ENCODE data around the gene LSR.
A peak's percentile ranks its signal among the peaks of the same experiment; 100 is the strongest.
"Not testable (repeated sequence)": the region's sequence is repeated elsewhere in the genome, so short reads cannot be mapped to it uniquely, and the experiment has no call there.

The LSR gene

DNA sequence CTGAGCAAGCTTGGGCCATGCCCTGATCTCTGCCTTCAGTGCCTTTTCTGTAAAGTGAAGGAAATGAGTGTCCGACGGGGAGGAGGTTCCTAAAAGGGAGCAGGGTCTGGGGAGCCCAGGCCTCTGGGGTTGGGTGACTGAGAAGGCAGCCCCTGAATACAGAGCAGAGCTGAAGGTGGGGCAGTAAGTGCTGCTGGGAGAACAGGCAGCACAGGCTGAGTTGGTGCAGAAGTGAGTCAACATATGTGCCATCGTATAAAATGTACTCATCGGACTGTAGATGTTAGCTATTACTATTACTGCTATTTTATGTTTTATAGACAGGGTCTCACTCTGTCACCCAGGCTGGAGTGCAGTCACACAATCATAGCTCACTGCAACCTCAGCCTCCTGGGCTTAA lies 32.5 kb downstream of the LSR start:
- no peak for TF ChIP-seq POLR2AphosphoS5 (IDR thresholded peaks at IDR 0.05; ENCODE audit: low read depth, low read length)
- no peak for TF ChIP-seq TAF1 (IDR thresholded peaks at IDR 0.05; ENCODE audit: low read depth, low read length)
- no peak for TF ChIP-seq POU2F2 (IDR thresholded peaks at IDR 0.05; ENCODE audit: low read depth, low read length)
- TF ChIP-seq POLR2A (IDR thresholded peaks at IDR 0.05; ENCODE audit: low read depth, low read length) = no peak
- no peak for TF ChIP-seq SPI1 (IDR thresholded peaks at IDR 0.05; ENCODE audit: low read depth, low read length)
- no peak for TF ChIP-seq PAX5 (IDR thresholded peaks at IDR 0.05; ENCODE audit: insufficient read depth, low read length, severe bottlenecking)
- no peak for DNase-seq (ENCODE audit: insufficient read length, low spot score)
- peak; percentile 96 for FAIRE-seq

DNA sequence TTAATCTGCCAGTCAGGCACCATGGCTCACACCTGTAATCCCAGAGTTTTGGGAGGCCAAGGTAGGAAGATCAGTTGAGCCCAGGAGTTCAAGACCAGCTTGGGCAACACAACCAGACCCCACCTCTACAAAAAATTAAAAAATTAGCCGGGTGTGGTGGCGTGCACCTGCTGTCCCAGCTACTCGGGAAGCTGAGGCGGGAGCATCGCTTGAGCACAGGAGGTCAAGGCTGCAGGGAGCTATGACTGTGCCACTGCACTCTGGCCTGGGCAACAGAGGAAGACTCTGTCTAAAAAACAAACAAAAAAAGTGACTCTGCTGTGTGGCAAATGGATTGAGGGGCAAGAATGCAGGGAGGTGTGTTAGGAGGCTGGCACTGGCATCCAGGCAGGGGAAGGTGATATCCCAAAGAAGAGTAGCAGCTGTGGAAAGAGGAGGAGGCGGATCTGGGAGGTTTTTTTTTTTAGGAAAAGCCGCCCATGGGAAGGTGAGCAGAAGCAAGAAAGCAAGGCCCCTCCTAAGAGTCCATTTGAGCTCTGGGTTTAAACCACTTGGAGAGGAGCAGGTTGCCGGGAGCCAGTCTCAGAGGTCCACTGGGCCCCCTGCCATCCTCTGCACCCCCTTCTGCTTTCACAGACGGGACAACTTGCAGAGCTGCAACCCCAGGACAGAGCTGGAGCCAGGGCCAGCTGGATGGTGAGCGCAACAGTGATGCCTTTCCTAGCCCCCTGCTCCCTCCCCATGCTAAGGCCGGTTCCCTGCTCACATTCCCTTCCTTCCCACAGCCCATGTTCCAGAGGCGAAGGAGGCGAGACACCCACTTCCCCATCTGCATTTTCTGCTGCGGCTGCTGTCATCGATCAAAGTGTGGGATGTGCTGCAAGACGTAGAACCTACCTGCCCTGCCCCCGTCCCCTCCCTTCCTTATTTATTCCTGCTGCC lies 35.6 kb downstream of the LSR start:
- FAIRE-seq = no peak
- TF ChIP-seq PAX5 (IDR thresholded peaks at IDR 0.05; ENCODE audit: insufficient read depth, low read length, severe bottlenecking) (no peak), SPI1 (IDR thresholded peaks at IDR 0.05; ENCODE audit: low read depth, low read length) (no peak), TAF1 (IDR thresholded peaks at IDR 0.05; ENCODE audit: low read depth, low read length) (no peak), POLR2AphosphoS5 (IDR thresholded peaks at IDR 0.05; ENCODE audit: low read depth, low read length) (no peak), POU2F2 (IDR thresholded peaks at IDR 0.05; ENCODE audit: low read depth, low read length) (no peak)
- no peak for DNase-seq (ENCODE audit: insufficient read length, low spot score)

DNA sequence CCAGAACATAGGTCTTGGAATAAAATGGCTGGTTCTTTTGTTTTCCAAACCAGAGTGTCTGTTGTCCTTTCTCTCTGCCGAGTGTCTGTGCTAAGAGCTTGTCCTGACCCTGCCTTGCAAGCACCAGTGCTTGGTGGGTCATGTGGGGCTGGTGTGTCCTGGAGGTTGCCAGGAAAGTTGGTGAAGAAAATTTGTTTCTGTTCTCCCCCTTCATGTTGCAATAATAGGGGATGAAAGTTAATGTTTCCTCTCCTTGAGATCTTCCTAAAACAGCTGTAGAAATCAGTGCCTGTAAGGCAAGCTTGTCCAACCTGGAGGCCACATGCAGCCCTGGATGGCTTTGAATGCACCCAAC lies 36.3 kb downstream of the LSR start:
- TF ChIP-seq POU2F2 (IDR thresholded peaks at IDR 0.05; ENCODE audit: low read depth, low read length) (no peak), SPI1 (IDR thresholded peaks at IDR 0.05; ENCODE audit: low read depth, low read length) (no peak), PAX5 (IDR thresholded peaks at IDR 0.05; ENCODE audit: insufficient read depth, low read length, severe bottlenecking) (no peak), POLR2A (IDR thresholded peaks at IDR 0.05; ENCODE audit: low read depth, low read length) (no peak), POLR2AphosphoS5 (IDR thresholded peaks at IDR 0.05; ENCODE audit: low read depth, low read length) (no peak), TAF1 (IDR thresholded peaks at IDR 0.05; ENCODE audit: low read depth, low read length) (no peak)
- FAIRE-seq (no peak), DNase-seq (ENCODE audit: insufficient read length, low spot score) (no peak)

DNA sequence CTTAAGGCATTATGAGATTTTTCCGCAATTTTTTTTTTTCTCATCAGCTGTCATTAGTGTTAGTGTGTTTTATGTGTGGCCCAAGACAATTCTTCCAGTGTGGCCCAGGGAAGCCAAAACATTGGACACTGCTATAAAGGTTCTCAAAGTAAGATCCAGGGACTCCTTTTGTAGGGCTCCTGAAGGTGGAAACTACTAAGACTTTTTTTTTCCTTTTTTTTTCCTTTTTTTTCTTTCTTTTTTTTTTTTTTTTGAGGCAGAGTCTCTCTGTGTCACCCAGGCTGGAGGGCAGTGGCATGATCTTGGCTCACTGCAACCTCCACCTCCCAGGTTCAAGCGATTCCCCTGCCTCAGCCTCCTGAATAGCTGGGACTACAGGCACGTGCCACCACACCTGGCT lies 36.7 kb downstream of the LSR start:
- DNase-seq (ENCODE audit: insufficient read length, low spot score); FAIRE-seq: not testable (repeated sequence)

DNA sequence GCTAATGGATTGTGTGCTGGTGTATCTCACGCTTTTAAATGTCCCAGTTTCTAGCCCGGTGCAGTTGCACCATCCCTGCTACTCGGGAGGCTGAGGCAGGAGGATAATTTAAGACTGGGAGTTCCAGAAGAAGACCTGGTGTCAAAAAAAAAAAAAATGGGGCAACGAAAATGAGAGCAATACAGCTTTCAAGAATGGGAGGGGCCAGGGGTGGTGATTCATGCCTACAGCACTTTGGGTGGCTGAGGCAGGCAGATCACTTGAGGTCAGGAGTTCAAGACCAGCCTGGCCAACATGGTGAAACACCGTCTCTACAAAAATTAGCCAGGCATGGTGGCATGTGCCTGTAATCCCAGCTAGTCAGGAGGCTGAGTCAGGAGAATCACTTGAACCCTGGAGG lies 37.3 kb downstream of the LSR start:
- not testable (repeated sequence) for FAIRE-seq; DNase-seq (ENCODE audit: insufficient read length, low spot score)

DNA sequence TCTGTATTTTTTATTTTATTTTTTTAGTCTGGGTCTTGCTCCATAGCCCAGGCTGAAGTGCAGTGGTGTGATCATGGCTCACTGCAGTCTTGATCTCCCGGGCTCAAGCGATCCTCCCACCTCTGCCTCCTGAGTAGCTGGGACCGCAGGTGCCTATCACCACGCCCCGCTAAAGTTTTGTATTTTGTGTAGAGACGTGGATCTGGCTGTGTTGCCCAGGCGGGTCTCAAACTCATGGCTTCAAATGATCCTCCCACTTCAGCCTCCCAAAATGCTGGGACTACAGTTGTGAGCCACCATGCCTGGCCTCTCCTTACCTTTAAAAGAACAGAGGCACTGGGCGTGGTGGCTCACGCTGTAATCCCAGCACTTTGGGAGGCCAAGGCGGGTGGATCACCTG lies 38.9 kb downstream of the LSR start:
- no peak for TF ChIP-seq PAX5 (IDR thresholded peaks at IDR 0.05; ENCODE audit: insufficient read depth, low read length, severe bottlenecking)
- no peak for TF ChIP-seq TAF1 (IDR thresholded peaks at IDR 0.05; ENCODE audit: low read depth, low read length)
- TF ChIP-seq POLR2A (IDR thresholded peaks at IDR 0.05; ENCODE audit: low read depth, low read length) = no peak
- TF ChIP-seq SPI1 (IDR thresholded peaks at IDR 0.05; ENCODE audit: low read depth, low read length) = no peak
- no peak for TF ChIP-seq POLR2AphosphoS5 (IDR thresholded peaks at IDR 0.05; ENCODE audit: low read depth, low read length)
- TF ChIP-seq POU2F2 (IDR thresholded peaks at IDR 0.05; ENCODE audit: low read depth, low read length) = no peak
- FAIRE-seq (no peak), DNase-seq (ENCODE audit: insufficient read length, low spot score) (no peak)

DNA sequence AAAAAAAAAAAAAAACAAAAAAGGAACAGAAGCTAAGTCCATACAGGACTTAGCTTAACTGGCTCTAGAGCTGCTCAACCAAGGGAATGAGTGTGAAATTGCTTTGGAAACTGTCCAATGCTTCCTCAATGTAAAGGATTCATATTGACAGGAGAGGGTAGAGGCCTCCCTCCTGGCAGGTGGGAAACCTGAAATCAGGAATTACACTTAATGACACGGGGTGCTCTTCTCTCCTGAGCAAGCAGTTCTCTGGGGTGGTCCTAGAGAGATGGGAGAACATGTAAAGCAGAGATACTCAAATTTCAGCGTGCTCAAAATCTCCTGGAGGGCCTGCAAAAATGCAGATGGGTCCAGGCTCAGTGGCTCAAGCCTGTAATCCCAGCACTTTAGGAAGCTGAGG lies 39.5 kb downstream of the LSR start:
- TF ChIP-seq POLR2AphosphoS5 (IDR thresholded peaks at IDR 0.05; ENCODE audit: low read depth, low read length) (no peak), TAF1 (IDR thresholded peaks at IDR 0.05; ENCODE audit: low read depth, low read length) (no peak), POLR2A (IDR thresholded peaks at IDR 0.05; ENCODE audit: low read depth, low read length) (no peak), POU2F2 (IDR thresholded peaks at IDR 0.05; ENCODE audit: low read depth, low read length) (no peak), SPI1 (IDR thresholded peaks at IDR 0.05; ENCODE audit: low read depth, low read length) (no peak), PAX5 (IDR thresholded peaks at IDR 0.05; ENCODE audit: insufficient read depth, low read length, severe bottlenecking) (no peak)
- FAIRE-seq (no peak), DNase-seq (ENCODE audit: insufficient read length, low spot score) (no peak)

DNA sequence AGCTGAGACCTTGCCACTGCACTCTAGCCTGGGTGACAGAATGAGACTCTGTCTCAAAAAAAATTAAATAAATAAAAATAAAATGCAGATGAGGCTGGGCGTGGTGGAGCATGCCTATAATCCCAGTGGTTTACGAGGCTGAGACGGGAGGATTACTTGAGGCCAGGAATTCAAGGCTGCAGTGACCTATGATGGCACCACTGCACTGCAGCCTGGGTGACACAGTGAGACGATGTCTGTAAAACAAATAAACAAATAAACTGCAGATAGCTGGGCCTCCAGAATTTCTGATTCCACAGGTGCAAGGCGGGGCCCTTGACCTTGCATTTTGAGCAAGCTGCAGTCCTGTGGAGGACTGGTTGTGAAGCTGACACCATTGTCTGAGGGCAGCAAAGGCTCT lies 40.1 kb downstream of the LSR start:
- FAIRE-seq (no peak), DNase-seq (ENCODE audit: insufficient read length, low spot score) (no peak)

DNA sequence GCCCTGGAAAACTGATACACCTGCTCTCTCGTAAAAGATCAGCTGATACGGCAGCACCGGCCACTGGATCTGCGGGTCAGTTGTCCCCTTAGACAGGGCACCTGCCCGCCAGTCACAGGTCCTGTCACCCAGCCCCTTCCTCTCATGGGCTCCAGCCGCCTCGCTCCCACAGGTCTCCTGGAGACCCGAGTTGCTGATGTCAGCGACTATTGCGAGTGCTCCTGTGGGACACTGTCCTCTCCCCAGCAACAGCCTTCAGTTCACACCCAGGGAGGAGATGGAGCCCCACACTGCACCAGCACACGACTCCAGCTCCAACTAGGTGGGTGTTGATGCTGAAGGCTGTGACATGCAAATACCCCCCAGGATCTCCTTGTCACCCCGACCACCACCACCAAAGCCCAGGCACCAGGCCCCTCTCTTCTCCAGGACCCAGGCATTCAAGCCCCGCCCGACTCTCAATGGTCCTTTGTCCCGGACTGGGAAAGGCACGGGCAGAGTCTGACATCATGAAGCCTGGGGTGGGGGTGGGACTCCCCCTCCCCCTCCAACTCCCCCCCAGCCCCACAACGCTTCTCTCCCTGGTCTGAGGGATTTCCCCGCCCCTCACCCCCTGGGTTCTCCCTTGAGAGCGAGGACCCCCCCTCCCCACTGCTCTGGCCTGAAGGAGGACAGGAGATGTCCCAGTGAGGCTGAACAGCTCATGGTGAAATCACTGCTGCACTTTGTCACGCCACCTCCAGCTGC lies 41.8 kb downstream of the LSR start:
- no peak for DNase-seq (ENCODE audit: insufficient read length, low spot score)
- TF ChIP-seq TAF1 (IDR thresholded peaks at IDR 0.05; ENCODE audit: low read depth, low read length) = no peak
- no peak for FAIRE-seq

More for the DNA sequence above, 40.1 kb downstream of the LSR start:
- no peak for TF ChIP-seq PAX5 (IDR thresholded peaks at IDR 0.05; ENCODE audit: insufficient read depth, low read length, severe bottlenecking)
- no peak for TF ChIP-seq POU2F2 (IDR thresholded peaks at IDR 0.05; ENCODE audit: low read depth, low read length)
- no peak for TF ChIP-seq TAF1 (IDR thresholded peaks at IDR 0.05; ENCODE audit: low read depth, low read length)
- TF ChIP-seq POLR2A (IDR thresholded peaks at IDR 0.05; ENCODE audit: low read depth, low read length) = no peak
- TF ChIP-seq POLR2AphosphoS5 (IDR thresholded peaks at IDR 0.05; ENCODE audit: low read depth, low read length) = no peak
- TF ChIP-seq SPI1 (IDR thresholded peaks at IDR 0.05; ENCODE audit: low read depth, low read length) = no peak

DNA sequence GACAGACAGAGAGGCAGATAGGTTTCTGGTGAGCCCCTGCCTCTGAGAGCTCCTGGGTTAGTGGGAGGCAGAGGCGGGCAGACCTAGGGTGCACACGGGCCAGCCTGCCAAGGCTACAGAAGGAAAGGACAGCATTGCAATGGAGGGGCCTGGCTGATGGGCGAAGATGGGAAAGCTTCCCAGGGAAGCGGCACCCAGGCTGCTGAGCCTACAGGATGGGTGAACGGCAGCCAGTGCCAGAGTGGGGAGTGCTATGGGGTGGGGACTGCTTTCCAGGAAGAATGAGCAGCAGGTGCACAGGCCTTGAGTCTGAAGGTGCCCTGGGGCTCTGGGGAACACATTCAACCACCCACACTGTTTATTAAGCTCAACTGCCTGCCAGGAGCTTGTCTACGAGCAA lies 42.5 kb downstream of the LSR start:
- no peak for DNase-seq (ENCODE audit: insufficient read length, low spot score)
- no peak for FAIRE-seq
- no peak for TF ChIP-seq POLR2A (IDR thresholded peaks at IDR 0.05; ENCODE audit: low read depth, low read length)
- no peak for TF ChIP-seq TAF1 (IDR thresholded peaks at IDR 0.05; ENCODE audit: low read depth, low read length)
- TF ChIP-seq POLR2AphosphoS5 (IDR thresholded peaks at IDR 0.05; ENCODE audit: low read depth, low read length) = no peak
- no peak for TF ChIP-seq SPI1 (IDR thresholded peaks at IDR 0.05; ENCODE audit: low read depth, low read length)
- no peak for TF ChIP-seq PAX5 (IDR thresholded peaks at IDR 0.05; ENCODE audit: insufficient read depth, low read length, severe bottlenecking)
- TF ChIP-seq POU2F2 (IDR thresholded peaks at IDR 0.05; ENCODE audit: low read depth, low read length) = no peak

Measured in GM12891 (cell line).